Esophagus muscularis mucosa (tissue), 4 donors: ENCODE measurements around the gene OSBPL3. TPM values are rescaled to one million over a fixed set of nuclear protein-coding genes. Genes with fewer than 3 reads are reported as not detected.

Source experiments
- DNase-seq: peaks from one replicate; pipeline ENCODE4 v3.0.0-alpha.2; 2017; ENCODE audit errors: extremely low spot score
- H3K27ac ChIP-seq, 4 donors: fragments of 200-600 bp; sonication (generic); replicated peaks in 1 of 4; 1 replicate in 3 of 4; 2 replicates in 1 of 4; pipeline ENCODE4 v1.5.1; 2016 to 2019; ENCODE audit warnings: mild to moderate bottlenecking in 1 of 4
- H3K27me3 ChIP-seq, 4 donors: fragments of 200-600 bp; sonication (generic); one replicate each; pipeline versions ENCODE4 v1.5.1 to v1.6.0; 2016 to 2019
- H3K36me3 ChIP-seq, 4 donors: fragments of 200-600 bp; sonication (generic); one replicate each; pipeline ENCODE4 v1.5.1; 2016 to 2019
- H3K4me1 ChIP-seq, 4 donors: fragments of 200-600 bp; sonication (generic); one replicate each; pipeline ENCODE4 v1.5.1; 2016 to 2019
- H3K4me3 ChIP-seq, 4 donors: fragments of 200-600 bp; sonication (generic); 1 replicate in 2 of 4; 2 replicates in 2 of 4; pipeline ENCODE4 v1.5.1; 2016 to 2019; ENCODE audit warnings: mild to moderate bottlenecking in 4 of 4, moderate library complexity in 1 of 4
- H3K9me3 ChIP-seq, 4 donors: fragments of 200-600 bp; sonication (generic); 1 replicate in 3 of 4; 2 replicates in 1 of 4; pipeline ENCODE4 v1.5.1; 2016 to 2019
- EP300 ChIP-seq: sonication (generic); formaldehyde crosslinking; IDR thresholded peaks from one replicate; pipeline ENCODE4 v1.6.1; 2017; ENCODE audit warnings: antibody characterized with exemption
- POLR2A ChIP-seq: fragments of 450-650 bp; IDR thresholded peaks from one replicate; pipeline ENCODE4 v1.6.1; 2017; ENCODE audit warnings: antibody characterized with exemption, moderate library complexity, mild to moderate bottlenecking, low read depth
- POLR2AphosphoS5 ChIP-seq, 2 donors: sonication (generic); formaldehyde crosslinking; IDR thresholded peaks; one replicate each; pipeline ENCODE4 v1.6.1; 2017; ENCODE audit warnings: antibody characterized with exemption in 2 of 2
- WGBS: methylation state at CpG from one replicate; pipeline ENCODE4 v1.1.5; 2018; 5-methylcytosine and 5-hydroxymethylcytosine counted together
- intact Hi-C: fragments of 100-400 bp; cut with DNase I; formaldehyde crosslinking; loops from one replicate; pipeline ENCODE4 v1.15.1; 2023
- total RNA-seq, 4 donors: library from RNA; depleted of rRNA; stranded (reverse); fragments of >200 nt; gene quantifications; one replicate each; pipeline versions ENCODE4 v1.1.0 to v1.2.1, GENCODE V29; 2016
- TF ChIP-seq, protein P1 (sequence below), 3 experiments: fragments of 200-600 bp in 2 of 3; fragments of 450-650 bp in 1 of 3; sonication (generic) in 2 of 3; IDR thresholded peaks; one replicate each; pipeline ENCODE4 v1.5.1; 2017 to 2019; ENCODE audit warnings: antibody characterized with exemption in 3 of 3, mild to moderate bottlenecking in 2 of 3, moderate library complexity in 1 of 3

OSBPL3 gene
- total RNA-seq, 4 donors from 2014 or later: 2.6 to 4.6 (median 3.3) TPM

DNA sequence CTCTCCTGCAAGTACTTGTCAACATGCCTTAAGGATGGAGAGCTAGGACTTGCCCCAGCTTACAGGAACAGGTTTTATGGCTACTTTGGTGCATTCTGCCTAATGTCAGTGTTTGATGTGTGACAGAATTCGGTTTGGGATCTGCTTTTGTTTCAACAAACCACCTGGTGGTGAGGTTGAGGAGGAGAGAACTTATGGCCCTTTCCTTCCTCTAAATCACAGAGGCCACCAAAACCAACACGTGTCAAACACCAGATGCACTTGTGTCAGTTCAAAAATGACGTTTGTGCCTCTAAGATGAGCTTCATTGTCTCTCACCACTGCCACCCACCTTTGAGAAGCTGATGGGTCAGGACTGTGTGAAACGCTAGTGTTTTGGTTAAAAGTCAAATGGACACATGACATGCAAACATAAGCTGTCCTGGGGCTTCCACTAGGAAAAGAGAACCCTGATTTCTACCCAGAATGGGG is 83.9 kb downstream of the OSBPL3 start:
- WGBS: 68% methylated on average over 4 of the region's 4 CpGs
- no peak for DNase-seq
- Histone ChIP-seq H3K9me3 (no peaks in the 10 kb centered on the region), H3K27ac (no peak overlapping the region), H3K4me3 (no peak overlapping the region), H3K4me1 (no peaks in the 10 kb centered on the region), H3K27me3 (no peaks in the 10 kb centered on the region), H3K36me3 (no peaks in the 10 kb centered on the region)
- intact Hi-C loops: no loop called here
- TF ChIP-seq POLR2A (no peak), POLR2AphosphoS5 (IDR thresholded peaks at IDR 0.05) (no peak), EP300 (no peak)
- TF ChIP-seq, protein P1, sequence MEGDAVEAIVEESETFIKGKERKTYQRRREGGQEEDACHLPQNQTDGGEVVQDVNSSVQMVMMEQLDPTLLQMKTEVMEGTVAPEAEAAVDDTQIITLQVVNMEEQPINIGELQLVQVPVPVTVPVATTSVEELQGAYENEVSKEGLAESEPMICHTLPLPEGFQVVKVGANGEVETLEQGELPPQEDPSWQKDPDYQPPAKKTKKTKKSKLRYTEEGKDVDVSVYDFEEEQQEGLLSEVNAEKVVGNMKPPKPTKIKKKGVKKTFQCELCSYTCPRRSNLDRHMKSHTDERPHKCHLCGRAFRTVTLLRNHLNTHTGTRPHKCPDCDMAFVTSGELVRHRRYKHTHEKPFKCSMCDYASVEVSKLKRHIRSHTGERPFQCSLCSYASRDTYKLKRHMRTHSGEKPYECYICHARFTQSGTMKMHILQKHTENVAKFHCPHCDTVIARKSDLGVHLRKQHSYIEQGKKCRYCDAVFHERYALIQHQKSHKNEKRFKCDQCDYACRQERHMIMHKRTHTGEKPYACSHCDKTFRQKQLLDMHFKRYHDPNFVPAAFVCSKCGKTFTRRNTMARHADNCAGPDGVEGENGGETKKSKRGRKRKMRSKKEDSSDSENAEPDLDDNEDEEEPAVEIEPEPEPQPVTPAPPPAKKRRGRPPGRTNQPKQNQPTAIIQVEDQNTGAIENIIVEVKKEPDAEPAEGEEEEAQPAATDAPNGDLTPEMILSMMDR (IDR thresholded peaks at IDR 0.05): no peak

DNA sequence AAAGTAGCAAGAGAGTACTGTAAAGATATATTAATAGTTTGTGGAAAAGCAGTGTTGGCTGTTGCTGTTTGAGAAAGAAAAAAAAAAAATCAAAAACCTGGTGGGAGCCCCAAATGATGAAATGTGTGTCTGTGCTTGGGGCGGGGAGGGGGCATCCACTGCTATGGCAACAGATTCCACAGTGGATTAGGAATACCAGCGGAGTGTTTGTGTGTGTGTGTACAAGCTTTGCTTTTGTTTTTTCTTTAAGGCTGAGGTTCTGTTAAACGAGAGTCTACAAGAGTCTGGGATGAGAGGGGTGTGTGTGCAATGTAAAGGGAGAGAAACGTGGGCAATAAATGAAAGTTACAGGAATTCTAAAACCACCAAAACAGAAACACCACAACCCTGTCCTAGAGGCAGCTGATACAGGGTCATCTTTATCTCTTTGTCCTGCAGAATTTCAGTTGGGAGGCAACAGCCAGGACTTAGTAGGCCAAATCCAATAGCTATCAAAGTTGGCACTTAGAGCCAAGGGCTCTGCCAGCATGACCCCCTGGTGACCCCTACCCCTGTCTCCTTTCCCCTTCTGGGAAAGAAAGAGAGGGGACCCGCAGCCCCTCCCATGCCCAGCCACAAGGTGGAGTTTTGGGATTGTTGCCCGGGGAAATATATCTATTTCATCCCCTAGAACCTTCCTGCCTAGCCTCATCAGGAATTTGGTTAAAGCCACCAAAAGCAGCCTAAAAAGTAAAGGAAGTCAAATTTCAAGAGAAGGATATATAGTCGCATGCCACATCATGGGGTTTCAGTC is 85.4 kb downstream of the OSBPL3 start:
- Histone ChIP-seq H3K4me1 (no peaks in the 10 kb centered on the region), H3K9me3 (no peaks in the 10 kb centered on the region), H3K36me3 (no peaks in the 10 kb centered on the region), H3K27me3 (no peaks in the 10 kb centered on the region), H3K27ac (no peak overlapping the region), H3K4me3 (no peak overlapping the region)
- intact Hi-C loops: no loop called here
- no peak for TF ChIP-seq EP300
- TF ChIP-seq, protein P1 (IDR thresholded peaks at IDR 0.05): peak in 2 of 3 experiments; percentile 29 to 32
- 68% methylated on average over 7 of the region's 7 CpGs for WGBS
- DNase-seq: no peak

DNA sequence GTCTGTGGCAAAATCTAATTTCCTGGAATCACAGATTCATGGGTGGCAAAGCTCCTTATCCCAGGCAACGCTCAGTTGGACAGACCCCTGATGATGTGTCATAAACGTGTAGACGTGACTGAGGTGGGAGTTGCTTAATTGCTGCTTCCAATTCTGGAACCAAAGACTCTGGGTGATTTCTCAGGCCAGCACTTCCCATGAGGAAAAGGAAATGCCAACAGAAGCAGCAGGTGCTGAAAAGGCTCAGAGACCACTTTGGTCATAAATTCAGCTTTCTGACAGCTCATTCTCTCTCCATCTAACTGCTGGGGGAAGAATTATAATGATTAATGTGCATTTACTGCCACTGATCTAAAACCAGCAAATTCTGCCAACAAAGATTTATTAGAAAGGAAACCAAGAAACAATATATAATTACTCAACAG is 88.7 kb downstream of the OSBPL3 start:
- H3K36me3 ChIP-seq: no peaks in the 10 kb centered on the region
- no peaks in the 10 kb centered on the region for H3K27me3 ChIP-seq
- WGBS: 69% methylated on average over 3 of the region's 3 CpGs
- DNase-seq: no peak
- no peaks in the 10 kb centered on the region for H3K4me1 ChIP-seq
- H3K27ac ChIP-seq: no peak overlapping the region
- no peaks in the 10 kb centered on the region for H3K9me3 ChIP-seq
- TF ChIP-seq POLR2AphosphoS5 (IDR thresholded peaks at IDR 0.05): no peak
- no peak for TF ChIP-seq EP300
- no peak overlapping the region for H3K4me3 ChIP-seq
- intact Hi-C loops: no loop called here

DNA sequence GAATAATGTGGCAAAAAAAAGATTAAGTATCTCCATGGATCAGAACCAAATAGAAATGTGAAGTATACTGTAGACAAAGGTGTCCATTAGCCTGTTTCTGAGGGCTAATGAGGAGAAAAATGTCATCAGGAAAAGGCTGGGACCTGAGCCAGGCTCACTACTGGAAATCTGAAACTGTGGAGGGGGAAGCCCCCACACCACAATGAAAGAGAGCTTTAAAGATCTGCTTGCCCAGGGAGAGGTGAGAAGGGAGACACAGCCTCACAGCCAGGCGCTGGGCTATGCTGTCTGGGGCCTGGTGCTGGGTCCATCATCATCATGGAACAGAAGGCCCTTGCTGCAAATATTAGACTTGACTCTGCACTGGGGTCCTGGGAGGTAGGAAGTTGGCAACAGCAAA is 90.4 kb downstream of the OSBPL3 start:
- no peaks in the 10 kb centered on the region for H3K27me3 ChIP-seq
- TF ChIP-seq, protein P1 (IDR thresholded peaks at IDR 0.05): no peak
- TF ChIP-seq EP300 (no peak), POLR2AphosphoS5 (IDR thresholded peaks at IDR 0.05) (no peak), POLR2A (no peak)
- no peak overlapping the region for H3K4me3 ChIP-seq
- intact Hi-C loops: no loop called here
- WGBS: 80% methylated on average over 1 of the region's 1 CpG
- DNase-seq: no peak
- no peaks in the 10 kb centered on the region for H3K4me1 ChIP-seq
- no peaks in the 10 kb centered on the region for H3K36me3 ChIP-seq
- no peaks in the 10 kb centered on the region for H3K9me3 ChIP-seq
- no peak overlapping the region for H3K27ac ChIP-seq

DNA sequence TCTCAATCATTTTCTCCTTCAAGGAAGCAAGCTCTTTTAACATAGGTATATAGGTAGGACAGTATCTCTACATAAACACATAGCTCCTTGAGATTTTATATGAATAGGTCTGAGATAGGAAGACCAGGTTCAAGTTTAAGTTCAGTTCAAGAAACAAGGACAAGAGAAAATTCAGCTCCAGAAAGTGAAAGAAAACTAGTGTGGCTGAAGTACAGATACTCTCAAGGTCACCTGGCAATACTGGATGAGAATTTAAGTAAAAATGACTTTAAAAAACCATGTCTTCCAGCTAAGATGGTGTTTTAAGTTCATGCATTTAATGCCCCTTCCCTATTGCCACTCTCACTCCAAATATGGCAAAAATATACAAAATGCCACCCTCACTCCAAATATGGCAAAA is 91.3 kb downstream of the OSBPL3 start:
- TF ChIP-seq POLR2A (no peak), EP300 (no peak), POLR2AphosphoS5 (IDR thresholded peaks at IDR 0.05) (no peak)
- TF ChIP-seq, protein P1 (IDR thresholded peaks at IDR 0.05): no peak
- Histone ChIP-seq H3K4me1 (peaks cover 0 to 1% (median 0%) of the 10 kb centered on the region in 4 donors), H3K36me3 (no peaks in the 10 kb centered on the region), H3K27me3 (no peaks in the 10 kb centered on the region), H3K27ac (no peak overlapping the region), H3K4me3 (no peak overlapping the region), H3K9me3 (no peaks in the 10 kb centered on the region)
- intact Hi-C loops: no loop called here
- DNase-seq: no peak
